NK-92 treated with Interleukin-12 subunit alpha and Interleukin-12 subunit beta, amount 100 ng/mL, for 24 hours (cell line): Measurements from ENCODE around the gene KRT36.

Experiments
- DNase-seq: peaks from one replicate; lab custom pipeline; 2025; lab: John Stamatoyannopoulos, UW

Gene KRT36

DNA sequence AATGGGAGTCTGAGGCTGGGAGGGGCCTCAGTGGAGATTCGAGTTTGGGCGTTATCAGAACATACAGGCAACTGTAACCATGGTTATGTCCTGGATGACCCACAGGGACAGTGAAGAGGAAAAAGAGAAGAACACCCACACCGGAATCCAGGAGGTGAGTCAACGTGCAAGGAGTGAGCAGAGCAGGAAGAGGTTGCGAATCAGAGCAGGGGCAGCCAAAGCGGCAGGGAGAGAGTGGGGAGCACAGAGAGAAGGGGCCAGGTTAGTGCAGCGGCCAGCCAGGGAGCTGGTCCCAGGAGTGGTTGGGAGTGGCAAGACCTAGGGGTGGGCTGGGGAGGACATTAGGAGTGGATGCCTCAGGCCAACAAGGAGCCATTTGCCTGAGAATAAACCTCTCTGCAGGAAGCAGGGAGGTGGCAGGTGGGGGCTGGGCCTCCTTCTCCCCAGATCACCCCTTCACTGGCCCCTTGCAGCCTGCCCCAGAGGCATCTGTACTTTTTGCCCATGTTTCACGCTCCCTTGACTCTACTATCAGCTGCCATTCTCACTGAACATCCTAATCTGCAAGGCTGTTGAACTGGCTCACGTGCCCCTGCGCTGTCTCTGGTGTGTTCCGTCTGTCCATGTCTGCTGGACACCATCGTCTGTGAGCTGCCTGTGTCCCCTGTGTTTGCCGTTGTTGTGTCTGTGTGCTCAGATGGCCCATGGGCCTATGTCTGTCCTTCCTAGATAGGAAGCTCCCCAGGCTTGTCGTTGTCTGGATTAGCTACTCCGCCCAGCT is 10.6 kb upstream of the KRT36 start:
- DNase-seq, result no peak

DNA sequence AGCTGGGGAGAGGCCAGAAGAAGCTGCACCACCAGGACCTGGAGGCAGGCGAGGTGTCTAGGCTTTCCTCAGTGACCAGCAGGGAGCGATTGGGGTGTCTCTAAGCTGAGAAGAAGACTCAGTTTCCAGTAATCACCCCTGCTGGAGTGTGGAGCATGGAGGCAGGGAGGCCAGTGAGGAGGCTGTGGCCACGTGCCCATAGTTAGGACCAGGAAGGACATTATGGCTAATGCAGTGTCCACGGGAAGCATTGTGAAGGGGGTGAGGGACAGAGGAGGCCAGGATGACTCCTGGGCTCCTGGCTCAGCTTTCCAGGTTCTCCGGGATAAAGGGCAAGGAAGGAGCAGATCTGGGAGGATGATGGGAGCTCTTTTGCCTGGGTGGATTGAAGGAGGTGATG is 10.0 kb upstream of the KRT36 start:
- DNase-seq, result no peak

- DNase-seq, result no peak
Observed at GRCh38 chr17:41498276-41498675, 8.6 kb upstream of the KRT36 start.

- DNase-seq, result peak; percentile 27
Observed at GRCh38 chr17:41496803-41497484, 7.2 kb upstream of the KRT36 start.

DNA sequence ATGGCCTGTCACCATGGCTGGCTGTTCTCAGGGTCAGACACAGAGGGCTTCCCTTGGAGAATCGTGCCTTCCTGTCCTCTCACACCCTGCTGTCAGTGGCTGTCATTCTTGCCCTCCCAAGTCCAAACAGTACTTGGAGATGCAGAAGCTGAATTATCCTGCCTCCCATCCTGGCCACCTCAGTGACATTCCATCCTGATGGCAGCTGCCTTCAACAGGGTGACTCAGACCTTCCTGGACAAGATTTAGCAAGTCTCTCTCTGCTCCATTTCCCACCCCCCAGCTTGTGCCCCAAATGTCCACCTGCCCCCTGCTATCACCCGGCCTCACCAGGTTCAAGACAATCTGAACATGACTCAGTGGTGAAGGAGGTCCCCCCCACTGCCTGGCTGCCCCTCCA is 4.8 kb upstream of the KRT36 start:
- no peak for DNase-seq

- DNase-seq, result no peak
Observed at GRCh38 chr17:41492771-41493170, 3.1 kb upstream of the KRT36 start.

- no peak for DNase-seq
Observed at GRCh38 chr17:41492351-41492750, 2.6 kb upstream of the KRT36 start.

GRCh38 chr17:41491476-41491875 is 1.8 kb upstream of the KRT36 start:
- no peak for DNase-seq

DNA sequence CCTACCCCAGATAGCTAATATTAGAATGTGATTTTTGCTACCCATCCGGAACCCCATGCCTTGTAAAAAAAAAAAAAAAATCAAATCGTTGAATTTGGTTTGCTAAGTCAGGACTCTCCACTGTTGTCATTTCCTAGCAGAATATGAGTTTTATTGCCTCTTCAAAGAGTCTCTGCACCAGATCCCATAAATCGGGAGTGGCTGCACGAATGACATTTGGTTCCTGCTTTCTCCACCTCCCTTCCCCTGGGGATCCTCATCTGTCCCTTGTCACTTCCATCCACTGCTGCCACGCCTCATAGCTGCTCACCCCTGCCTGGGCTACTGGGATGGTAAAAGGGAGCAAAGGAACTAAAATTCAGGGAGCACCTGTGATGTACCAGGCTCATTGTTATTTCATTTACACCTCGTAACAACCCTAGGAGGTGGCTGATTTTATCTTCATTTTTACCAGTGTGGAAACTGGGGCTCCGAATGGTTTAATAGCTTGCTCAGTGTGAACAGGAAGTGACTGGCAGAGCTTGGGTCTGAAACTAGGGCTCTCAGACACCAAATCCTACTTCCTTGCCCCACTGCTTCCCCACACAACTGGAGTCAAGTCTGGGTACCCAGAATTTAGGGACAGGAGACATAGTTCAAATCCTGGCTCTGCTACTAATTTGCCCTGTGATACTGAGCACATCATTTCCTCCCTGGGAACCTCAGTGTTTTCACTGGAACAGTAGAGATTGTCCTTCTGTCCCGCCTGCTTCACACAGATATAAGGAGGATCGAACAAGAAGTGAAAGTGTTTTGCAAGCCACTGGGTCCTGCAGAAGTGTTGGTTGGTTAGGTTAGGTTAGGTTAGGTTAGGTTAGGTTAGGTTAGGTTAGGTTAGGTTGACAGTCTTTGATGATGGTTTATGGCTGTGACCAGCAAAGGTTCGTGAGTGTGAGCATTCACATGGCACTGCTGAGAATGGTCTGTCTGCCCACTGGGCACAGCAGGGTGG is 585 bp upstream of the KRT36 start:
- no peak for DNase-seq

GRCh38 chr17:41486809-41487530 is 2.7 kb downstream of the KRT36 start:
- no peak for DNase-seq

DNA sequence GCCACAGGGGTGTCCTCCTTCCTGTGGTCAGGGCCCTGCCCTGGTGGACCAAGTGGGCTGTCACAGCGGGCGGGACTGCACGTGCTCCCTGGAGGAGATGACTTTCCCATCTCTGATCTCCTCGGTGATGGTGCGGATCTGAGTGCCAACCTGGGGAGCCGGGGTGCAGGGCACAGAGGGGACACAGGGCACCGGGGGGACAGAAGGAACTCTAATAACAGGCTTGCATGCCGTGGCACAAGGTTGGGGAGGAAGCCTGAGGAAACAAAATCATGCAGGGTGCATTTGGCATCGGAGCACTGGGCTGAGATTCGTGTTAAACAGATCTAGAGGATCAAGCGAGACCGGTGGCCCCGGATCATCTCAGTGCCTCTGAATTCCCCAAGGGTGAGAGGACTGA is 3.4 kb downstream of the KRT36 start:
- no peak for DNase-seq

- DNase-seq, result no peak
Observed at GRCh38 chr17:41484920-41485904, 4.5 kb downstream of the KRT36 start.

- DNase-seq, result no peak
Observed at GRCh38 chr17:41483991-41484826, 5.5 kb downstream of the KRT36 start.

DNA sequence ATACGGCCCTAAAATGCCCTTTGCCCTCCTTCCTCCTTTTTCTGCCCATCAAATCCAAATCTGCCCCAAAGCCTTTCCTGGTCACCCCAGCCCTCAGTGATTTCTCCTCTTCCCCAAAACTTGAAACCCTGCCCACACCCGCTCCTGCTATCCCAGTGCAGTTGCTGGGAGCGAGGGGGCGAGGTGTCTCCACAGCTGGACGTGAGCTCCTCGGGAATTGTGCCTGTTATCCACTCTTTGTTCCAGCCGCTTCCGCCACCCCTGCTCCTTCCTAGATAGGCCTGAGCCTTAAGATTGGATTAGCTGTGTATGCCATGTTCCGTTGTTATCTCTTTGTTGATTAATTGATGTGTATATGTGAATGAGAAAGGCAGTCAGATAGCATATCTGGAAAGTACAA is 6.2 kb downstream of the KRT36 start:
- no peak for DNase-seq

DNA sequence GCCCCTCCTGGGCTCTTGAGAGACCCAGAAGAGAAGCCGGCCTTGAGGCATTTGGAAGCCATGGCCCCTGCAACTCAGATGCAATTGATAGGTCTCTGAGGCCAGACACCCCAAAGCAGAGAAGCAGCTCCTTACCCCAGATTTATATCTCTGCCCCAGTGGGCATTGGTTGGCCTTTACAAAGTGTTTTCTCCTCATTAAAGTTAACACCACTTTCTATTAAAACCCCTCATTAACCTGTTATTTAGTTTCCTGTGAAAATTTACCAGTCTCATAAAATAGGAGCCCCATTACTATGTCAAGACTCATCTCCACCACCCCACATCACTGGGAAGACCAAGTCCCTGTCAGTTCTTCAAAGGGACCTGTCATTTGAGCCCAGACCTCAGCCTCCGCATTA is 8.7 kb downstream of the KRT36 start, which contains the start of gene KRT35:
KRT35 (minus strand) TSS at position 116 of the 400 bp plus-strand sequence; CDS start at position 62, 54 bp downstream.
- DNase-seq, result no peak

DNA sequence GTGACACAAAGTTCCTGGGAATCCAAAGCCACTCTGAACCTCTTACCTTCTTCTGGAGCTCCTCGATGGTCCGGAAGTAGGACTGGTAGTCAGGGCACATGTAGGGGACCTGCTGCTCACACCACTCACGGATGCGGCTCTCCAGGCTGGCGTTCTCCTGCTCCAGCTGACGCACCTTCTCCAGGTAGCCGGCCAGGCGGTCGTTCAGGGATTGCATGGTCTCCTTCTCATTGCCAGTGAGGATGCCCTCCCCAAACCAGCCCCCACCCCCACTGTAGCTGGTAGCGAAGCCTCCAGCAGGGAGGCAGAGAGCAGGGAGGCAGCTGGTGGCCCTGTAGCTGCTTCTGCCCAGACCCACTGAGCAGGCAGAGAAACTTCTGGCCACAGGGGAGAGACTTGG is 9.1 kb downstream of the KRT36 start:
- DNase-seq, result no peak

GRCh38 chr17:41480136-41480535 is 9.6 kb downstream of the KRT36 start:
- DNase-seq, result no peak

DNA sequence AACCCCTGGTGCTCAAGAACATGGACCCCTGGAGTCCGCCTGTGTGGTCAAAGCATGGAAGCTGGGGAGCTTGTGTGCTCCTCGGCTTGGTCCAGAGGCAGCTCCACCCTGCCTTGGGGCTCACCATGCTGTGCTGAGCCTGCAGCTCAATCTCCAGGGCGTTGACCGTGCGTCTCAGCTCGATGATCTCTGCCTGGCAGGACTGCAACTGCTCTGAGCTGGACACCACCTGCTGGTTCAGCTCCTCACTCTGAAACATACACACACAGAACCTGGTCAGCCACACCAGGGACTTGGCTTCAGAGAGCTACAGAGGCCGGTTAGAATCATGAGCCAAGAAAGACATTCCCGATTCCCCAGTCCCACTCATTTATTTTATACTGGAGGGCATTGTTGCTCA is 11.5 kb downstream of the KRT36 start:
- DNase-seq, result no peak
